Right cardiac atrium (tissue), 5 donors: ENCODE measurements around the gene TUBB. TPM values are rescaled to one million over a fixed set of nuclear protein-coding genes. Genes with fewer than 3 reads are reported as not detected.
"Not testable (repeated sequence)": the region's sequence is repeated elsewhere in the genome, so short reads cannot be mapped to it uniquely, and the experiment has no call there.

Experiments
- ATAC-seq, 2 donors: fragments of 200-7000 bp; cut with Tn5 transposase; one replicate each; pipeline versions ENCODE4 v1.8.0 to v1.9.1; 2020; ENCODE audit warnings: moderate library complexity in 2 of 2, mild to moderate bottlenecking in 1 of 2
- DNase-seq, 3 donors: peaks; one replicate each; pipeline ENCODE4 v3.0.0-alpha.2; 2020
- H3K27ac ChIP-seq: one replicate; pipeline ENCODE4 v1.5.1; 2013; ENCODE audit warnings: mild to moderate bottlenecking, low read length, control low read depth, moderate library complexity
- H3K27me3 ChIP-seq: one replicate; pipeline ENCODE4 v1.6.1; 2013; ENCODE audit not compliant: control insufficient read depth, insufficient read depth
- H3K4me1 ChIP-seq: one replicate; pipeline ENCODE4 v1.6.1; 2013; ENCODE audit warnings: low read length; ENCODE audit not compliant: control insufficient read depth, insufficient read depth
- H3K4me3 ChIP-seq: one replicate; pipeline ENCODE4 v1.5.1; 2013; ENCODE audit warnings: low read length, control low read depth
- H3K9me3 ChIP-seq: one replicate; pipeline ENCODE4 v1.6.1; 2013; ENCODE audit warnings: low read length; ENCODE audit not compliant: control insufficient read depth
- WGBS: extraction: QIAGEN DNeasy Blood & Tissue Kit; methylation state at CpG from one replicate; pipeline ENCODE4 v1.1.7; 2013; 5-methylcytosine and 5-hydroxymethylcytosine counted together
- intact Hi-C, 4 donors: fragments of 100-400 bp; cut with DNase I; formaldehyde crosslinking; loops; one replicate each; pipeline versions ENCODE4 v1.11.0 to v1.14.0; 2022 to 2023
- polyA plus RNA-seq: library from polyadenylated mRNA; stranded (reverse); fragments of 200-250 nt; gene quantifications from one replicate; pipeline ENCODE4 v1.2.3, GENCODE V29; 2013
- total RNA-seq, 4 donors: library from RNA; stranded (reverse); fragmentation: NEBNext Ultra II Directional; extraction: Animal tissue kit (Norgen Biotek cat#: 25700); gene quantifications; one replicate each; pipeline ENCODE4 v1.2.1, GENCODE V29; 2021
- donor health status: healthy with polysubstance abuse.
- donor health status: DM: no; HTN: yes; CAD: no.
- donor health status: DM: no; HTN: no; CAD: no.
- donor health status: DM: no; HTN: yes; CAD: no; lungs with severe emphysema.
- donor health status: DM: yes; HTN: yes; CAD: no.

TUBB gene
- total and polyA plus RNA-seq, 5 donors: 130 to 250 (median 171) TPM

DNA sequence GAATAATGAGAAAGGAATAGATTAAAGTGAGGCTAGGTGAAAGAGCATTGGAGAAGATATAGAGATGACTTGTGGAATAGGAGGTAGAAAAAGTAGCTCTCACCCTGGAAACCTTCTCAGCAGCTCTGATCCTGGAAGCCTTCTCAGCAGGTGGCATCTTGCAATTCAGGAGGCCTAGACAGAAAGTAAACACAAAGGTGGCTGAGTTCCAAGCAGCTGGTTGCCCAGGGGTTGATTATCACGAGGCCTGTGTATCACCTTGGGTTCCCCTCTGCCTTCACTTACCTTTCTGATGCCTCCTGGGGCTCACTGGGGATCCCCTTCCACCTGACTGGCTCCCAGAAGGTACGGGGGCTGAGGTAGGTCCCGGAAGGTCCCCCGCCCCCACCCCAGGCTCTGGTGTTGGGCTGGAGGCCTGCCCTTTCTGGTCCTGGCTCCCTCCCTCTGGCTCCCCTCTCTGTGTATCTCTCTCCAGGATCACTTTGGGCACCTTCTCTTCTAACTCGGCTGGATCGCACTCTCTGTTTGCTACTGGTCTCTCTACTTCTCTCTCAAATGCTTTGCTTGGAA, 12.8 kb upstream of the TUBB start:
- H3K9me3 ChIP-seq: no peaks in the 10 kb centered on the region
- peak in 2 of 3 donors; percentile 17 to 19 for DNase-seq
- 78% methylated on average over 6 of the region's 6 CpGs for WGBS
- H3K27ac ChIP-seq: no peak overlapping the region
- no peaks in the 10 kb centered on the region for H3K4me1 ChIP-seq
- no peaks in the 10 kb centered on the region for H3K27me3 ChIP-seq
- intact Hi-C loops: no loop called here
- no peak overlapping the region for H3K4me3 ChIP-seq
- ATAC-seq: peak in 1 of 2 donors; percentile 10

DNA sequence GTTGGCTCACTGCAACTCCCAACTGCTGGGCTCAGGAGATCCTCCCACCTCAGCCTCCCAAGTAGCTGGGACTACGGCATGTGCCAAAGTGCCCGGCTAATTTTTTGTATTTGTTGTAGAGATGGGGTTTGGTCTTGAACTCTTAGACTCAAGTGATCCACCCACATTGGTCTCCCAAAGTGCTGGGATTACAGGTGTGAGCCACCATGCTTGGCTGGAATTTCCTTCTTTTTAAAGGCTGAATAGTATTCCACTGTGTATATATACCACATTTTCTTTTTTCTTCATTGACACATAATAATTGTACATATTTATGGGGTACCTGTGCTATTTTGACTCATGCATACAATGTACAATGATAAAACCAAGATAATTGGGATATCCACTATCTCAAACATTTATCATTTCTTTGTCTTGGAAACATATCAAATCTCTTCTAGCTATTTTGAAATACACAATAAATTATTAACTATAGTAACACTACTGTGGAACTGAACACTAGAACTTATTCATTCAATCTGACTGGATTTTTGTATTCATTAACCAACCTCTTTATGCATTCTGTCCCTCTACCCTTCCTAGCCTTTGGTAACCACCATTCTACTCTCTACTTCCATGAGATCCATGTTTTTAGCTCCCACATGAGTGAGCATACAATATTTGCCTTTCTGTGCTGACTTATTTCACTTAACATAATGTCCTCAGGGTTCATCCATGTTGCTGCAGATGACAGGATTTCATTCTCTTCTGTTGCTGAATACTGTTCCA, 10.9 kb upstream of the TUBB start:
- H3K4me1 ChIP-seq: no peaks in the 10 kb centered on the region
- 99% methylated on average over 2 of the region's 2 CpGs for WGBS

DNA sequence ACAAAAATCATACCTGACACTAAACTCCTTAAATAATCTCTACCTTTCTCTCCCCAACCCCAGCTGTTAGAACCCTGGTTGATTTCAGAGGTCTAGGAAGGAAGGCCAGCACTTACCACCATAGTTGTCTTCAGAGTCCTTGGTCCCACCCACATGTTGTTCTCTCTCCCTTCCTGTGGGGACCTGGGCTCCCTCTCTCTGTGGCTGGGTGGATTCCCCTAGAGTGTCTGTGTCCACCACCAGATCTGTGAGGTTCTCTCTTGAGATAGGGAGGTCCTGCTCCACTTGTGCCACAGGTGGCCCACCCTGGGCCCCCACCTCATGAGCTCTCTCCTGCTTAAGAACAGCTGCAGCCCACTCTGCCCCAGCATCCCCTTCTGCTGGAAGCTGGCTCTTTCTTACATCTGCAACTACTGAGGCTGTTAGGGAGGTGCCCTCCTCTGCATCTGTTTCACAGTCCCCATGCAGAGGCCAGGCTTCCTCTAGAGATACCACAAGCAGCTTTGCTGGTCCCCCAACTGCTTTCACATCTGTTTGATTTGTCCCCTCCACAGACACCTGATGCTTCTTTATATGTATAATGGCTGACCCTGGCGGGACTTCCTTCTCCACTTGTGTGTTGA, 8.3 kb upstream of the TUBB start:
- H3K4me3 ChIP-seq: no peak overlapping the region
- H3K27me3 ChIP-seq: no peaks in the 10 kb centered on the region
- H3K4me1 ChIP-seq: no peaks in the 10 kb centered on the region
- WGBS: 90% methylated on average over 1 of the region's 1 CpG
- no peak overlapping the region for H3K27ac ChIP-seq
- no peaks in the 10 kb centered on the region for H3K9me3 ChIP-seq
- ATAC-seq: no peak
- intact Hi-C loops: no loop called here
- DNase-seq: peak in 1 of 3 donors; percentile 7

More for the DNA sequence above, 10.9 kb upstream of the TUBB start:
- H3K27me3 ChIP-seq: no peaks in the 10 kb centered on the region
- H3K27ac ChIP-seq: no peak overlapping the region
- no peaks in the 10 kb centered on the region for H3K9me3 ChIP-seq
- no peak overlapping the region for H3K4me3 ChIP-seq
- DNase-seq (peak in 1 of 3 donors; percentile 9), ATAC-seq (no peak)
- intact Hi-C loops: no loop called here

DNA sequence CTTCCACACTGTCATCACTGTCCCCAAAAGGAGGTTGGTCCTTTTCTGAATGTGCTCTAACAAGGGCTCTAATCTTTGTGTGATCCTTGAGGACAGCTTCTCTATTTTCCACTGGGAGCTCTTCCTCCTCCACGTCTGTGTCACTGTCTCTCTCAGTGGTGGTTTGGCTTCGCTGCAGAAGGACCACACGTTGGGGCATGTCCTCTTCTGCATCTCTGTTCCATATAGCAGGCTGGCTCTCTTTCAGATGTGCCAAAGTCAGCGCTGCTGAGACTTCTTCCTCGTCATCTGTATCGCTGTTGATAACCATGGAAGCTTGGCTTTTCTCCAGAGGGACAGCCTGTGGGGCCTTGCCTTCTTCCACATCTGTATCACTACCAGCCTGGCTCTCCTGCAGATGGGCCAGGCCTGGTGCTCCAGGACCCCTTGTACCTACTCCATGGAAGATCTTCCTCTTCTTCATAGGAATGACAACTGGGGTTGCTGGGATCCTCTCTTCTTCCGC, 7.7 kb upstream of the TUBB start:
- DNase-seq: peak in 1 of 3 donors; percentile 6
- intact Hi-C loops: no loop called here

DNA sequence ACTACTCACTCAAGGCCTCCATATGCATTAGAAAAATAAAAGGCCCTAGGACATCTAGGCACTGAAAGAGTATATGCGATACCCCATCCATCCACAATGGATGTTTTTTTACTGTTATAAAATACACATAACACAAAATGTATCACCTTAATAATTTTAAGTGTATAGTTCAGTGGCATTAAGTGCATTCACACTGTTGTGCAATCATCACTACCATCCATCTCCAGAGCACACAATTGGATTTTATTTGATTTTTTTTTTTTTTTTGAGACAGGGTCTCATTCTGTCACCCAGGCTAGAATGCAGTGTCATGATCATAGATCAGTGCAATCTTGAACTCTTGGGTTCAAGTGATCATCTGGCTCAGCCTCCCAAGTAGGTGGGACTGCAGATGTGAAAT, 5.9 kb upstream of the TUBB start:
- Histone ChIP-seq H3K4me3 (no peak overlapping the region), H3K27ac (no peak overlapping the region), H3K27me3 (no peaks in the 10 kb centered on the region), H3K4me1 (no peaks in the 10 kb centered on the region), H3K9me3 (no peaks in the 10 kb centered on the region)
- WGBS: 97% methylated on average over 1 of the region's 1 CpG
- intact Hi-C loops: no loop called here
- DNase-seq (no peak), ATAC-seq (no peak)

More for the DNA sequence above, 7.7 kb upstream of the TUBB start:
- H3K27ac ChIP-seq: no peak overlapping the region
- H3K4me3 ChIP-seq: no peak overlapping the region
- ATAC-seq: no peak
- no peaks in the 10 kb centered on the region for H3K9me3 ChIP-seq
- H3K4me1 ChIP-seq: no peaks in the 10 kb centered on the region
- H3K27me3 ChIP-seq: no peaks in the 10 kb centered on the region
- WGBS: 57% methylated on average over 7 of the region's 7 CpGs

DNA sequence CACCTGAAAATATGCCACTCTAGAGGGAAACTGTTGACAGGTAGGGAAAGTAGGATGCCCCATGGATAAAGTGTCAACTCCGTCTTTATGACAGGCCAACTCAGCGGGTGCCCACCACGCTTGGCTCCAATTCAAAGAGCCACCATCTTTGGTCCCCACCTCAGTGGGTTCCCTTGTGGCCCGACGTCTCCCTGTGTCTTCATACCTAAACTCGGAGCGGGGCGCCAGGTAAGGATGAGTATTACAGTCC, 3.3 kb upstream of the TUBB start:
- Histone ChIP-seq H3K27me3 (no peaks in the 10 kb centered on the region), H3K4me3 (peak overlapping the region; percentile 91), H3K9me3 (no peaks in the 10 kb centered on the region), H3K4me1 (peaks cover 1% of the 10 kb centered on the region), H3K27ac (peak overlapping the region; percentile 98)
- 2% methylated on average over 8 of the region's 8 CpGs for WGBS
- intact Hi-C loops: loop anchor here in 1 of 4 donors (2.0 kb wide), 1 partner anchor 22 kb away; no protein-coding TSS in a partner anchor
- DNase-seq (no peak), ATAC-seq (no peak)

DNA sequence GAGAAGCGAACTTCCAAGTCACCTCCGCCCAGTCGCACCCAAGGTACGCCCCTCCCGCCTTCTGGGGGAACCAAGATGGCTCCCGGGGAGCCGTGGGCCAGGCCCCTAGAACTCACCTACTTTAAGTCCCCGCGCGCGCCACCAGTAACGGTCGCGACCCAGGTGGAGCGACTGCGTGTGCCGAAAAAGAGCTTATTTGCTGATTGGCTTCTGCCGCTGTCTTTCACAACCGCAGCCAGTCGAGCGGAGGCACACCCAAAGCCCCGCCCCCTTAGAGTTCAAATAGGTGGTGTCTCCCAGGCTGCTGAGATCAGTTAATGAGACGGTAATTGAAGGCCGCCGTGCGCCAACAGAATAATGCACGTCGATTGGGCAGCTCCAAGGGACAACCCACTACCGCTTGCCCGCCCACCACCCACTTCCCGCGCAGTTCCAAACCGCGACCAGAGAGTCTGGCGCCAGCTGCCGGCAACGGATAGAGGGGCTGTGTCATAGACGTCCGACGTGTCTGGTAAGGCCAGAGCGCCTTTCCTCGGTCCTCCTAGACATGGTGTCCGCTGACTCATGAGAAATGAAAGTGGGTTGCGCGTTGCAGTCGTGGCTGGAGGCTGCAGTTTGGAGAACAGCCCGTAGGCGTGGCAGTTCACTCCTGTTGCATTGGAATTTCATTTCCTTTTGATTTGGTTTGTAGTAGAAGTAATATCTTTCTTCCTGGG, 2.9 kb upstream of the TUBB start, which contains the start of gene MDC1:
Gene MDC1 (minus strand): TSS at position 153 of the 716 bp plus-strand sequence. CDS start 2,106 bp downstream, outside the sequence.
- peak; percentile 100 for DNase-seq
- H3K27me3 ChIP-seq: no peaks in the 10 kb centered on the region
- H3K4me1 ChIP-seq: peaks cover 3% of the 10 kb centered on the region
- H3K9me3 ChIP-seq: no peaks in the 10 kb centered on the region
- intact Hi-C loops: loop anchor here in 1 of 4 donors (2.0 kb wide), 1 partner anchor 22 kb away; no protein-coding TSS in a partner anchor
- H3K4me3 ChIP-seq: peak within 1 kb of the TSS; percentile 91
- under 1% methylated on average over 48 of the region's 48 CpGs for whole genome bisulfite sequencing
- H3K27ac ChIP-seq: peak within 1 kb of the TSS; percentile 98
- ATAC-seq: peak; percentile 88 to 92

DNA sequence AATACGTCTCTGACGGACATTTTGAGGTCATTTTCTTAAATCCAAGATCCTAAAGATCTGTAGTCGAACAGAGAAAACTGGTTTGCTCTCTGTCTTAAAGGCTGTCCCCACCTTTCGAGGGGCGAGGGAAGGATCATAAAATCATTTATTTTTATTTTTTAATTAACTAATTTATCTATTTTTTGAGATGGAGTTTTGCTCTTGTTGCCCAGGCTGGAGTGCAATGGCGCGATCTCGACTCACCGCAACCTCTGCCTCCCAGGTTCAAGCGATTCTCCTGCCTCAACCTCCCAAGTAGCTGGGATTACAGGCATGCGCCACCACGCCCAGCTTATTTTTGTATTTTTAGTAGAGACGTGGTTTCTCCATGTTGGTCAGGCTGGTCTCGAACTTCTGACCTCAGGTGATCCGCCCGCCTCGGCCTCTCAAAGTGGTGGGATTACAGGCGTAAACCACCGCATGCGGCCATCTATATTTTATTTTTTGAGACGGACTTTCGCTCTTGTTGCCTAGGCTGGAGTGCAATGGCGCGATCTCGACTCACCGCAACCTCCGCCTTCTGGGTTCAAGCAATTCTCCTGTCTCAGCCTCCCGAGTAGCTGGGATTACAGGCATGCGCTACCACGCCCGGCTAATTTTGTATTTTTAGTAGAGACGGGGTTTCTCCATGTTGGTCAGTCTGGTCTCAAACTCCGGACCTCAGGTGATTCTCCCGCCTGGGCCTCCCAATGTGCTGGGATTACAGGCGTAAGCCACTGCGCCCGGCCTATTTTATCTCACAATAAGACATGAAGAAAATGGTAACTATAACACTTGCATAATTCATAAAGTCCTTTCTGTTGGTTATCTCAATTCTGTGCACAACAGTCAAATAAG, 2.1 kb upstream of the TUBB start:
- H3K27ac ChIP-seq: peak overlapping the region; percentile 96
- intact Hi-C loops: loop anchor here in 1 of 4 donors (2.0 kb wide), 1 partner anchor 23 kb away; no protein-coding TSS in a partner anchor
- H3K4me1 ChIP-seq: not testable (repeated sequence)

DNA sequence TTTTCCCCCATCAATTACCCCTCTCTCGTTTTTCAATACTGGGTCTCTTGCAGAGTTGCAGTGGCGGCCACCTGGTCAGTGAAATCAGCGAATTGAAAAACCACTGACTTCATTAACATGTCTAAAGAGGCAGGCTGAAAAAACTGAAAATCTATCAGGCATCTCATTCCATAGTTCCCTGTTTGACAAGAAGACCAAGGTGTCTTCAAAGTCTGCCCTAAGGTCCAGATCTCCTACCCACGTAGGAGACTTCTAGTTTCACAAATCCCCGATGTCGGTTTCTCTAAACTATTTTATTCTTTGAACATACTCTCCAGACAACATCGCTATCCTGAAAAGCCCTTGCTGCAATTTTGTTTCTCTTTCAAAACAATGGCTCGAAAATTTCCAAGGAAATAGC, 796 bp upstream of the TUBB start:
- Histone ChIP-seq H3K4me3 (peak overlapping the region; percentile 98), H3K4me1 (peaks cover 3% of the 10 kb centered on the region), H3K27me3 (no peaks in the 10 kb centered on the region), H3K27ac (peak overlapping the region; percentile 91), H3K9me3 (no peaks in the 10 kb centered on the region)
- WGBS: 21% methylated on average over 8 of the region's 8 CpGs
- DNase-seq (no peak), ATAC-seq (no peak)
- intact Hi-C loops: no loop called here

More for the DNA sequence above, 2.1 kb upstream of the TUBB start:
- 77% methylated on average over 37 of the region's 37 CpGs for WGBS
- peak in 1 of 3 donors; percentile 59 for DNase-seq
- not testable (repeated sequence) for ATAC-seq, H3K27me3 ChIP-seq, H3K9me3 ChIP-seq
- peak overlapping the region; percentile 59 for H3K4me3 ChIP-seq

DNA sequence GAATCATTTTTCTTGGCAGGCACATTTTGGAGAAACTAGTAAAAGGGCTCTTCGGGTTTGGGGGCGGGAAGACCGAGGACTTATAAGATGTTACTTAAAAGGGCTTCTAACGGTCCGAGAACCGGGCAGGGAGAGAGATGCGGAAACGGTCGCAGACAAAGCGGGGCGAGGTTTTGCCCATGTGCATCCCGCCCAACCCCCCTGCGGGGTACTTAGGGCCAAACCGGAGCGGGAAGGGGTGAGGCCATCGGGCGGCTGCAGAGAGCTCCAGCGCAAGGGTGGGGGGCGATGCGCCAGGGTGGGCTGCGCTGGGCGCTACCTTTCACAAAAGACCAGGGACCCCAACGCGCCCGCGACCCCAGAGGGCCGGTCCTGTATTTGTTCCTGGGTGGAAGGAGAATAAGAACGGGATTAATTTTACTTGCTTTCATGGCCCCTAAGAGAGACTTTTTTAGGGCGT, 616 bp downstream of the TUBB start:
- peak; percentile 83 to 89 (median 88) for DNase-seq
- no peaks in the 10 kb centered on the region for H3K27me3 ChIP-seq
- ATAC-seq: peak; percentile 3 to 33
- WGBS: under 1% methylated on average over 29 of the region's 29 CpGs
- peak overlapping the region; percentile 91 for H3K27ac ChIP-seq
- H3K4me1 ChIP-seq: peaks cover 3% of the 10 kb centered on the region
- no peaks in the 10 kb centered on the region for H3K9me3 ChIP-seq
- intact Hi-C loops: loop anchor here in 1 of 4 donors (2.0 kb wide), 1 partner anchor 34 kb away; the partner anchor contains the start of gene PPP1R18
- peak overlapping the region; percentile 98 for H3K4me3 ChIP-seq
